Cardiac muscle cell (in vitro differentiated cells and primary cell): ENCODE measurements around the gene SIRT2. TPM values are rescaled to one million over a fixed set of nuclear protein-coding genes. Genes with fewer than 3 reads are reported as not detected.
"Not testable (repeated sequence)": the region's sequence is repeated elsewhere in the genome, so short reads cannot be mapped to it uniquely, and the experiment has no call there.

Experiments
- DNase-seq, 2 donors: peaks; one replicate each; pipeline versions ENCODE4 v3.0.0 to v3.0.0-alpha.2; 2010 to 2017; ENCODE audit warnings: low read depth in 1 of 2, low spot score in 1 of 2
- H3K27ac ChIP-seq: fragments of 200-600 bp; sonication (generic); 2 replicates; pipeline ENCODE4 v1.5.1; 2016
- H3K27me3 ChIP-seq: fragments of 200-600 bp; sonication (generic); 2 replicates; pipeline ENCODE4 v1.6.0; 2016; ENCODE audit warnings: control low read depth
- H3K36me3 ChIP-seq: fragments of 200-600 bp; sonication (generic); 2 replicates; pipeline ENCODE4 v1.5.1; 2016; ENCODE audit warnings: control low read depth
- H3K4me1 ChIP-seq: fragments of 200-600 bp; sonication (generic); 2 replicates; pipeline ENCODE4 v1.8.1; 2017; ENCODE audit warnings: low read depth, mild to moderate bottlenecking, mixed run types
- H3K4me3 ChIP-seq: fragments of 200-600 bp; sonication (generic); 2 replicates; pipeline ENCODE4 v1.5.1; 2016; ENCODE audit warnings: mild to moderate bottlenecking
- H3K9me3 ChIP-seq: fragments of 200-600 bp; sonication (generic); 2 replicates; pipeline ENCODE4 v1.5.1; 2017; ENCODE audit warnings: low read depth, mild to moderate bottlenecking, control low read depth
- CTCF ChIP-seq: IDR thresholded peaks from 2 replicates; pipeline ENCODE4 v1.5.1; 2012; ENCODE audit warnings: low read depth, mild to moderate bottlenecking, low read length
- polyA plus RNA-seq: library from polyadenylated mRNA; unstranded; fragments of >200 nt; fragmentation: Nextera tagmentation; extraction: Ambion mirVana; gene quantifications from 2 replicates; pipeline ENCODE4 v1.2.1, GENCODE V29; 2016
- total RNA-seq: library from RNA; depleted of rRNA; stranded (reverse); fragments of >200 nt; gene quantifications from 2 replicates; pipeline ENCODE4 v1.2.3, GENCODE V29; 2016

SIRT2 gene
- total and polyA plus RNA-seq, 2 experiments from 2014 or later = 33.4 to 33.5 TPM

GRCh38 chr19:38878575-38879399 is 20.6 kb downstream of the SIRT2 start:
- Histone ChIP-seq H3K4me1 (peaks cover 2% of the 10 kb centered on the region), H3K9me3 (no peaks in the 10 kb centered on the region), H3K27me3 (no peaks in the 10 kb centered on the region), H3K27ac (no peak overlapping the region), H3K36me3 (no peaks in the 10 kb centered on the region), H3K4me3 (no peak overlapping the region)
- no peak for DNase-seq
- no peak for TF ChIP-seq CTCF

- H3K4me3 ChIP-seq = no peak within 1 kb of the TSS
- no peaks in the 10 kb centered on the region for H3K36me3 ChIP-seq
- peaks cover 2% of the 10 kb centered on the region for H3K4me1 ChIP-seq
- no peak within 1 kb of the TSS for H3K27ac ChIP-seq
- no peaks in the 10 kb centered on the region for H3K27me3 ChIP-seq
- H3K9me3 ChIP-seq = no peaks in the 10 kb centered on the region
- DNase-seq = no peak
- TF ChIP-seq CTCF = no peak
These were observed 21.4 kb downstream of the SIRT2 start, which contains the start of gene RINL for GRCh38 chr19:38877781-38878574. TSS of gene RINL (minus strand) at chr19:38878275. CDS start at chr19:38876742, 1,533 bp downstream.

- no peaks in the 10 kb centered on the region for H3K27me3 ChIP-seq
These were observed 23.6 kb downstream of the SIRT2 start for GRCh38 chr19:38875656-38876395.

GRCh38 chr19:38873400-38873799 is 26.0 kb downstream of the SIRT2 start:
- H3K36me3 ChIP-seq, H3K9me3 ChIP-seq, DNase-seq, H3K4me1 ChIP-seq, H3K27me3 ChIP-seq, H3K27ac ChIP-seq, H3K4me3 ChIP-seq: not testable (repeated sequence)

More at GRCh38 chr19:38875656-38876395, 23.6 kb downstream of the SIRT2 start:
- no peak for DNase-seq
- no peak for TF ChIP-seq CTCF
- Histone ChIP-seq H3K27ac (no peak overlapping the region), H3K4me3 (no peak overlapping the region), H3K36me3 (no peaks in the 10 kb centered on the region), H3K4me1 (no peaks in the 10 kb centered on the region), H3K9me3 (no peaks in the 10 kb centered on the region)

- H3K27me3 ChIP-seq = no peaks in the 10 kb centered on the region
- no peak overlapping the region for H3K27ac ChIP-seq
- DNase-seq = no peak
- no peaks in the 10 kb centered on the region for H3K4me1 ChIP-seq
- no peak for TF ChIP-seq CTCF
- H3K36me3 ChIP-seq = no peaks in the 10 kb centered on the region
- H3K4me3 ChIP-seq = no peak overlapping the region
- H3K9me3 ChIP-seq = no peaks in the 10 kb centered on the region
These were observed 28.8 kb downstream of the SIRT2 start for GRCh38 chr19:38870612-38871011.
